Measurements from ENCODE around the gene DHX57. TPM values are rescaled to one million over a fixed set of nuclear protein-coding genes. Genes with fewer than 3 reads are reported as not detected.
"Not testable (repeated sequence)": the region's sequence is repeated elsewhere in the genome, so short reads cannot be mapped to it uniquely, and the experiment has no call there.

Gene DHX57
- total and polyA plus RNA-seq, 2 experiments from 2014 or later = 13.3 to 32.9 TPM

DNA sequence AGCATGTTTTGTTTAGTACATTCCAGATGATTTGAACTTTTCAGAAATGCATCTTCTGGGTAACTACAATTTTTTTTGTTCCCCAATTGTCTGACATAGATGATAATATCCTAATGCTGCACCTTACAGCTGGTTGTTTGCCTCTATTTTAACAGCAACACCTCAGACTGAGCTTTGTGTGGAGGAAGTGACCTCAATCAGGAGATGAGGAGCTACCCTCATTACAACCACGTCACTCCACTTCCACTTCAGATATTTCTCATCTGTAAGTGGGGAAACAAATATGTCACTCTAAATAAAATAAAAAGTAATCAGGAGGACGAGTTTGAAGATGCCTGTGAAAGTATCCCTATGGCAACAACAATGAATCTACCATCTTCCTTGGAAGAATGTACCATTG lies 112.5 kb downstream of the DHX57 start:
- Histone ChIP-seq H3K4me3 (no peak overlapping the region), H3K9me2 (ENCODE audit: insufficient read depth) (no peaks in the 10 kb centered on the region), H3K36me3 (ENCODE audit: insufficient read depth) (no peaks in the 10 kb centered on the region), H3K4me2 (no peak overlapping the region), H3F3A (replicated peaks; ENCODE audit: low read depth) (no peaks in the 10 kb centered on the region), H3K27ac (ENCODE audit: low read depth) (no peak overlapping the region), H3K79me2 (replicated peaks; ENCODE audit: insufficient read depth) (no peaks in the 10 kb centered on the region), H2AFZ (no peak overlapping the region), H3K27me3 (ENCODE audit: insufficient read depth) (no peaks in the 10 kb centered on the region), H4K20me1 (replicated peaks; ENCODE audit: insufficient read depth) (no peaks in the 10 kb centered on the region), H3K4me1 (ENCODE audit: insufficient read depth) (no peaks in the 10 kb centered on the region)
- Mint-ChIP-seq H3K36me3 (ENCODE audit: low read depth) (no peaks in the 10 kb centered on the region), H3K27me3 (ENCODE audit: insufficient read depth, low read depth, poor library complexity) (peaks cover 3% of the 10 kb centered on the region), H3K4me3 (no peak overlapping the region), H3K4me1 (no peaks in the 10 kb centered on the region), H3K27ac (no peak overlapping the region), H3K9me3 (no peaks in the 10 kb centered on the region)
- TF ChIP-seq STAT1 (IDR thresholded peaks at IDR 0.05; ENCODE audit: unreplicated experiment) (no peak), POLR2AphosphoS5 (IDR thresholded peaks at IDR 0.05; ENCODE audit: low read depth) (no peak)
- DNase-seq (ENCODE audit: low spot score) (no peak), ATAC-seq (no peak)

DNA sequence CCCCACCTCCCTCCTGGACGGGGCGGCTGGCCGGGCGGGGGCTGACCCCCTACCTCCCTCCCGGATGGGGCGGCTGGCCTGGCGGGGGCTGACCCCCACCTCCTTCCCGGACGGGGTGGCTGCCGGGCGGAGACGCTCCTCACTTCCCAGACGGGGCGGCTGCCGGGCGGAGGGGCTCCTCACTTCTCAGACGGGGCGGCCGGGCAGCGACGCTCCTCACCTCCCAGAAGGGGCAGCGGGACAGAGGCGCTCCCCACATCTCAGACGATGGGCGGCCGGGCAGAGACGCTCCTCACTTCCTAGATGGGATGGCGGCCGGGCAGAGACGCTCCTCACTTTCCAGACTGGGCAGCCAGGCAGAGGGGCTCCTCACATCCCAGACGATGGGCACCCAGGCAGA lies 119.8 kb downstream of the DHX57 start:
- DNase-seq (ENCODE audit: low spot score); ATAC-seq; H3K4me3 Mint-ChIP-seq; H4K20me1 ChIP-seq (replicated peaks; ENCODE audit: insufficient read depth); H3K4me1 ChIP-seq (ENCODE audit: insufficient read depth); H3K4me3 ChIP-seq; H3K27ac Mint-ChIP-seq; H3F3A ChIP-seq (replicated peaks; ENCODE audit: low read depth); H3K36me3 ChIP-seq (ENCODE audit: insufficient read depth); H3K9me2 ChIP-seq (ENCODE audit: insufficient read depth); H3K4me1 Mint-ChIP-seq; H3K27ac ChIP-seq (ENCODE audit: low read depth); H3K27me3 ChIP-seq (ENCODE audit: insufficient read depth); H3K27me3 Mint-ChIP-seq (ENCODE audit: insufficient read depth, low read depth, poor library complexity); H3K79me2 ChIP-seq (replicated peaks; ENCODE audit: insufficient read depth); H3K9me3 Mint-ChIP-seq; H3K4me2 ChIP-seq; H2AFZ ChIP-seq; H3K36me3 Mint-ChIP-seq (ENCODE audit: low read depth): not testable (repeated sequence)

DNA sequence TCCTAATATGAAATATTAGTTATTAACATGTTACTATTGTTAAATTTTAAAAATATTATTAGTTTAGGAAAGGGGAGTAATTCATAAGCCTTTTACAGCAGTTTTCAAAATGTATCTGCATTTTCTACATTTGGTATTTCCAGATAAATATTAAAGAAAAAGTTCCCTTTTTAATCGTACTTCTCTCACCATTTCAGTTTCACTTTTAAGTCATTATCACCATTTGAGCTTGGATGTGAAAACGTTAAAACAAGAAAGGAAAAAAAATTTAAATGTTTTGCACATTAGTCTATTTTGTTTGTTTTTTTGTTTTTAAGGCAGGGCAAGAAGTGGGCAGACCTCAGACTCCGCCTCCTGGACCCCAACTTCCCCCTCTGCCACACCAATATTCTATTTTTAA lies 121.2 kb downstream of the DHX57 start:
- H3K27ac ChIP-seq (ENCODE audit: low read depth) = no peak overlapping the region
- DNase-seq (ENCODE audit: low spot score) (no peak), ATAC-seq (no peak)
- H3K36me3 ChIP-seq (ENCODE audit: insufficient read depth) = peaks cover 6% of the 10 kb centered on the region; the same call in 1 of the 2 replicates
- H3K9me3 Mint-ChIP-seq = peaks cover 11% of the 10 kb centered on the region; the same call in 2 of the 3 replicates
- H3K4me3 ChIP-seq = no peak overlapping the region
- H3K27ac Mint-ChIP-seq = no peak overlapping the region
- peaks cover 7% of the 10 kb centered on the region for H3K4me1 ChIP-seq (ENCODE audit: insufficient read depth)
- H3K9me2 ChIP-seq (ENCODE audit: insufficient read depth) = no peaks in the 10 kb centered on the region
- H2AFZ ChIP-seq = no peak overlapping the region
- H3K4me3 Mint-ChIP-seq = no peak overlapping the region
- no peak overlapping the region for H3K4me2 ChIP-seq
- H3K79me2 ChIP-seq (replicated peaks; ENCODE audit: insufficient read depth) = peaks cover 16% of the 10 kb centered on the region
- peaks cover 21% of the 10 kb centered on the region for H3K27me3 Mint-ChIP-seq (ENCODE audit: insufficient read depth, low read depth, poor library complexity)
- H3F3A ChIP-seq (replicated peaks; ENCODE audit: low read depth) = peaks cover 13% of the 10 kb centered on the region; the same call in 1 of the 2 replicates
- no peaks in the 10 kb centered on the region for H3K27me3 ChIP-seq (ENCODE audit: insufficient read depth)
- H3K4me1 Mint-ChIP-seq = peaks cover 9% of the 10 kb centered on the region
- peaks cover 7% of the 10 kb centered on the region for H4K20me1 ChIP-seq (replicated peaks; ENCODE audit: insufficient read depth)
- H3K36me3 Mint-ChIP-seq (ENCODE audit: low read depth) = peaks cover 18% of the 10 kb centered on the region
- TF ChIP-seq EZH2phosphoT487 (IDR thresholded peaks at IDR 0.05; ENCODE audit: unreplicated experiment) = no peak
- TF ChIP-seq STAT1 (IDR thresholded peaks at IDR 0.05; ENCODE audit: unreplicated experiment) = no peak
- TF ChIP-seq, protein P1, sequence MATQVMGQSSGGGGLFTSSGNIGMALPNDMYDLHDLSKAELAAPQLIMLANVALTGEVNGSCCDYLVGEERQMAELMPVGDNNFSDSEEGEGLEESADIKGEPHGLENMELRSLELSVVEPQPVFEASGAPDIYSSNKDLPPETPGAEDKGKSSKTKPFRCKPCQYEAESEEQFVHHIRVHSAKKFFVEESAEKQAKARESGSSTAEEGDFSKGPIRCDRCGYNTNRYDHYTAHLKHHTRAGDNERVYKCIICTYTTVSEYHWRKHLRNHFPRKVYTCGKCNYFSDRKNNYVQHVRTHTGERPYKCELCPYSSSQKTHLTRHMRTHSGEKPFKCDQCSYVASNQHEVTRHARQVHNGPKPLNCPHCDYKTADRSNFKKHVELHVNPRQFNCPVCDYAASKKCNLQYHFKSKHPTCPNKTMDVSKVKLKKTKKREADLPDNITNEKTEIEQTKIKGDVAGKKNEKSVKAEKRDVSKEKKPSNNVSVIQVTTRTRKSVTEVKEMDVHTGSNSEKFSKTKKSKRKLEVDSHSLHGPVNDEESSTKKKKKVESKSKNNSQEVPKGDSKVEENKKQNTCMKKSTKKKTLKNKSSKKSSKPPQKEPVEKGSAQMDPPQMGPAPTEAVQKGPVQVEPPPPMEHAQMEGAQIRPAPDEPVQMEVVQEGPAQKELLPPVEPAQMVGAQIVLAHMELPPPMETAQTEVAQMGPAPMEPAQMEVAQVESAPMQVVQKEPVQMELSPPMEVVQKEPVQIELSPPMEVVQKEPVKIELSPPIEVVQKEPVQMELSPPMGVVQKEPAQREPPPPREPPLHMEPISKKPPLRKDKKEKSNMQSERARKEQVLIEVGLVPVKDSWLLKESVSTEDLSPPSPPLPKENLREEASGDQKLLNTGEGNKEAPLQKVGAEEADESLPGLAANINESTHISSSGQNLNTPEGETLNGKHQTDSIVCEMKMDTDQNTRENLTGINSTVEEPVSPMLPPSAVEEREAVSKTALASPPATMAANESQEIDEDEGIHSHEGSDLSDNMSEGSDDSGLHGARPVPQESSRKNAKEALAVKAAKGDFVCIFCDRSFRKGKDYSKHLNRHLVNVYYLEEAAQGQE (IDR thresholded peaks at IDR 0.05; ENCODE audit: unreplicated experiment) = no peak
- no peak for TF ChIP-seq POLR2AphosphoS5 (IDR thresholded peaks at IDR 0.05; ENCODE audit: low read depth)
- no peak for TF ChIP-seq JUNB (IDR thresholded peaks at IDR 0.05; ENCODE audit: unreplicated experiment)
- TF ChIP-seq, protein P2, sequence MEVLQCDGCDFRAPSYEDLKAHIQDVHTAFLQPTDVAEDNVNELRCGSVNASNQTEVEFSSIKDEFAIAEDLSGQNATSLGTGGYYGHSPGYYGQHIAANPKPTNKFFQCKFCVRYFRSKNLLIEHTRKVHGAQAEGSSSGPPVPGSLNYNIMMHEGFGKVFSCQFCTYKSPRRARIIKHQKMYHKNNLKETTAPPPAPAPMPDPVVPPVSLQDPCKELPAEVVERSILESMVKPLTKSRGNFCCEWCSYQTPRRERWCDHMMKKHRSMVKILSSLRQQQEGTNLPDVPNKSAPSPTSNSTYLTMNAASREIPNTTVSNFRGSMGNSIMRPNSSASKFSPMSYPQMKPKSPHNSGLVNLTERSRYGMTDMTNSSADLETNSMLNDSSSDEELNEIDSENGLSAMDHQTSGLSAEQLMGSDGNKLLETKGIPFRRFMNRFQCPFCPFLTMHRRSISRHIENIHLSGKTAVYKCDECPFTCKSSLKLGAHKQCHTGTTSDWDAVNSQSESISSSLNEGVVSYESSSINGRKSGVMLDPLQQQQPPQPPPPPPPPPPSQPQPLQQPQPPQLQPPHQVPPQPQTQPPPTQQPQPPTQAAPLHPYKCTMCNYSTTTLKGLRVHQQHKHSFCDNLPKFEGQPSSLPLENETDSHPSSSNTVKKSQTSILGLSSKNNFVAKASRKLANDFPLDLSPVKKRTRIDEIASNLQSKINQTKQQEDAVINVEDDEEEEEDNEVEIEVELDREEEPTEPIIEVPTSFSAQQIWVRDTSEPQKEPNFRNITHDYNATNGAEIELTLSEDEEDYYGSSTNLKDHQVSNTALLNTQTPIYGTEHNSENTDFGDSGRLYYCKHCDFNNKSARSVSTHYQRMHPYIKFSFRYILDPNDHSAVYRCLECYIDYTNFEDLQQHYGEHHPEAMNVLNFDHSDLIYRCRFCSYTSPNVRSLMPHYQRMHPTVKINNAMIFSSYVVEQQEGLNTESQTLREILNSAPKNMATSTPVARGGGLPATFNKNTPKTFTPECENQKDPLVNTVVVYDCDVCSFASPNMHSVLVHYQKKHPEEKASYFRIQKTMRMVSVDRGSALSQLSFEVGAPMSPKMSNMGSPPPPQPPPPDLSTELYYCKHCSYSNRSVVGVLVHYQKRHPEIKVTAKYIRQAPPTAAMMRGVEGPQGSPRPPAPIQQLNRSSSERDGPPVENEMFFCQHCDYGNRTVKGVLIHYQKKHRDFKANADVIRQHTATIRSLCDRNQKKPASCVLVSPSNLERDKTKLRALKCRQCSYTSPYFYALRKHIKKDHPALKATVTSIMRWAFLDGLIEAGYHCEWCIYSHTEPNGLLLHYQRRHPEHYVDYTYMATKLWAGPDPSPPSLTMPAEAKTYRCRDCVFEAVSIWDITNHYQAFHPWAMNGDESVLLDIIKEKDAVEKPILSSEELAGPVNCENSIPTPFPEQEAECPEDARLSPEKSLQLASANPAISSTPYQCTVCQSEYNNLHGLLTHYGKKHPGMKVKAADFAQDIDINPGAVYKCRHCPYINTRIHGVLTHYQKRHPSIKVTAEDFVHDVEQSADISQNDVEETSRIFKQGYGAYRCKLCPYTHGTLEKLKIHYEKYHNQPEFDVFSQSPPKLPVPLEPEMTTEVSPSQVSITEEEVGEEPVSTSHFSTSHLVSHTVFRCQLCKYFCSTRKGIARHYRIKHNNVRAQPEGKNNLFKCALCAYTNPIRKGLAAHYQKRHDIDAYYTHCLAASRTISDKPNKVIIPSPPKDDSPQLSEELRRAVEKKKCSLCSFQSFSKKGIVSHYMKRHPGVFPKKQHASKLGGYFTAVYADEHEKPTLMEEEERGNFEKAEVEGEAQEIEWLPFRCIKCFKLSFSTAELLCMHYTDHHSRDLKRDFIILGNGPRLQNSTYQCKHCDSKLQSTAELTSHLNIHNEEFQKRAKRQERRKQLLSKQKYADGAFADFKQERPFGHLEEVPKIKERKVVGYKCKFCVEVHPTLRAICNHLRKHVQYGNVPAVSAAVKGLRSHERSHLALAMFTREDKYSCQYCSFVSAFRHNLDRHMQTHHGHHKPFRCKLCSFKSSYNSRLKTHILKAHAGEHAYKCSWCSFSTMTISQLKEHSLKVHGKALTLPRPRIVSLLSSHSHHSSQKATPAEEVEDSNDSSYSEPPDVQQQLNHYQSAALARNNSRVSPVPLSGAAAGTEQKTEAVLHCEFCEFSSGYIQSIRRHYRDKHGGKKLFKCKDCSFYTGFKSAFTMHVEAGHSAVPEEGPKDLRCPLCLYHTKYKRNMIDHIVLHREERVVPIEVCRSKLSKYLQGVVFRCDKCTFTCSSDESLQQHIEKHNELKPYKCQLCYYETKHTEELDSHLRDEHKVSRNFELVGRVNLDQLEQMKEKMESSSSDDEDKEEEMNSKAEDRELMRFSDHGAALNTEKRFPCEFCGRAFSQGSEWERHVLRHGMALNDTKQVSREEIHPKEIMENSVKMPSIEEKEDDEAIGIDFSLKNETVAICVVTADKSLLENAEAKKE (CRISPR knock-in tag; IDR thresholded peaks at IDR 0.05) = no peak
- no peak for TF ChIP-seq ZNF114 (CRISPR knock-in tag; IDR thresholded peaks at IDR 0.05)
- TF ChIP-seq ZNF331 (CRISPR knock-in tag; IDR thresholded peaks at IDR 0.05; ENCODE audit: low read depth) = no peak

Data from GM23338 (cell line).